LNCaP clone FGC (cell line): ENCODE data around the gene TRIOBP.

ENCODE experiments used
- DNase-seq: peaks from one replicate; pipeline ENCODE4 v3.0.0-alpha.2; 2011; ENCODE audit warnings: low read depth
- H3K4me3 ChIP-seq: 2 replicates; pipeline ENCODE4 v1.5.1; 2011; ENCODE audit warnings: mild to moderate bottlenecking, low read depth, low read length, control low read depth
- CTCF ChIP-seq: IDR thresholded peaks from 2 replicates; pipeline ENCODE4 v1.5.1; 2012; ENCODE audit warnings: mild to moderate bottlenecking; ENCODE audit not compliant: control insufficient read depth, insufficient read depth; ENCODE audit errors: extremely low read depth

The TRIOBP gene

DNA sequence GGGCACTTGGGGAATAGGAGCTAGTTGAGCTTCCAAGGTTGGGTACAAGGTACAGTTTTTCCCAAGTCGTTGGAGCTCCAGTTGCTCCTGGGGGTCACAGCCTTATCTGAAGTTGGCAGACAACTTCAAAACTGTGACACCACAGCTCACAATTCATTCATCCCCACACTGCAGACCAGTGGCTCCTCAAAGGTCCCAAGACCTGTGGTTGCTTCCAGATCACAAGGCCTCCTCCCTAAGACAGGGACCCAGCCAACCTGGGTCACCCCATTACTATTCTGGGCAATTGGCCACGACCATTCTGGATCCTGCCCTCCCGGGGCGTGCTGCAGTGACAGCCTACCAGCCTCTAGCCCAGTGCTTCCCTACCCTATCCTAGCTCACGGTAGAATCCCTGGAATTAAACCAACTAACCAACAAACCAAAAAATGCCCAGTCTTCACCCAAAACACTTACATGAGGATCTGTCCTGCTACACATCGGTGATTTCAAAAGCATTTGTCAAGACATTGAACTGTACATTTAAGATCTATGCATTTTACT is 39.2 kb upstream of the TRIOBP start:
- no peak for DNase-seq
- no peak for TF ChIP-seq CTCF
- peak overlapping the region; percentile 62 for H3K4me3 ChIP-seq

DNA sequence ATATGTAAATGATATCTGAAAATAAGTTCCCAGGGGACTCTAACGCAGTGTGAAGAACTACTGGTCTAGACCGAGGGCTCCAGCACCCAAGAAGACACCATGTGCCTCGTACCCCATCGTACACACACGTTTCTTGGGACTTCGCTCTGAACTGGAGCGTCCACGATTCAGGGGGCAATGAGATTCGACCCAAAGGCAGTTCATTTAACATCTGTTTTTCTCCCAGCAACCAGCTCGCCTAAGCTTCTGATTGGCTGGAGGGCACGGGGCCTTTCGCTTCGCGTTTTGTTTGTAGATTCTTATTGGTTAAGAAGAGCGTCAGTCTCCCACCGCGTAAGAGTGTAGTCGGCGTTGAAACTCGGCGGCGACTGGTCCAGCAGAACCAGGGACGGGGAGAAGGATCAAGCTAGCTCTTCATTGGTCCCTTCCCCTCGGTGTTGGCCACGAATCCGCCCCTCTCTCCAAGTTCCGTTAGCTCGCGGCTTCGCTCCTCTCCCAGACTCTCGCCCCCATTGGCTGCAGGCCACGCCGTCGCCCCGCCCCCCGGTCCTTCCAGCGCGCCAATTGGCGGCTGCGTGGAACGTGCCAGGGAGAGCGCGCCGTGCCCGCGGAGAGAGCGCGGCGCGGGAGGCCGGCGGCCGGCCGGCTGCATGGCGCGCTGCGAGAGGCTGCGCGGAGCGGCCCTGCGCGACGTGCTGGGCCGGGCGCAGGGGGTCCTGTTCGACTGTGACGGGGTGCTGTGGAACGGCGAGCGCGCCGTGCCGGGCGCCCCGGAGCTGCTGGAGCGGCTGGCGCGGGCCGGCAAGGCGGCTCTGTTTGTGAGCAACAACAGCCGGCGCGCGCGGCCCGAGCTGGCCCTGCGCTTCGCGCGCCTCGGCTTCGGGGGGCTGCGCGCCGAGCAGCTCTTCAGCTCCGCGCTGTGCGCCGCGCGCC is 38.4 kb upstream of the TRIOBP start, which contains the start of gene PDXP:
TSS of gene PDXP (plus strand) at position 591 of the 933 bp plus-strand sequence. CDS start at position 651, 60 bp downstream.
- no peak for TF ChIP-seq CTCF
- H3K4me3 ChIP-seq = peak within 1 kb of the TSS; percentile 79
- peak; percentile 100 for DNase-seq

DNA sequence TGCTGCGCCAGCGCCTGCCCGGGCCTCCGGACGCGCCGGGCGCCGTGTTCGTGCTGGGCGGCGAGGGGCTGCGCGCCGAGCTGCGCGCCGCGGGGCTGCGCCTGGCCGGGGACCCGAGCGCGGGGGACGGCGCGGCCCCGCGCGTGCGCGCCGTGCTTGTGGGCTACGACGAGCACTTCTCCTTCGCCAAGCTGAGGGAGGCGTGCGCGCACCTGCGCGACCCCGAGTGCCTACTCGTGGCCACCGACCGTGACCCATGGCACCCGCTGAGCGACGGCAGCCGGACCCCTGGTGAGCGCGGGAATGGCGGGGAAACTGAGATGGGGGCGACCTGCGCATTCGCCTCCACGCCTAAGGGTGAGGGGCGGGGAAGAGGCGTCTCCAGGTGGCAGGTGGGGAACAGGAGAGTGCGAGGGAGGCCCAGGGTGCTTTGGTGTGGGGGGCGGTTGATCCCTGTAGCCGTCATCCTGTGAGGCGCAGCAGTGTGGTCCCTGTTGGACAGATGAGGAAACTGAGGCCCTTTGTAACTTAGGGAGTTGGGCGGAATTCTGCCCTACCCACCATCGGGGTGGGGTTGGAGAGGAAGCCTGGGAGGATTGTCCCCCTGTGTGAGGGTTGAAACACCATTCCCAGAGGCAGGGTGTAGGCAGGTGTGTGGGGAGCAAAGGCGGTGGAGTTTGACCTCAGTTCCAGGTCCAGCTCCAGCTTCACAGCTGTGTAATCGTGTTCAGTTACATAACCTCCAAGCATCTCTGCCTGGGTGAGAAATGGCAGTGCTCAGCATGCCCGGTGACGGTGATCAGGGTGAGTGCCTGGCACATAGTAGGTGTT is 37.6 kb upstream of the TRIOBP start:
- DNase-seq = no peak

DNA sequence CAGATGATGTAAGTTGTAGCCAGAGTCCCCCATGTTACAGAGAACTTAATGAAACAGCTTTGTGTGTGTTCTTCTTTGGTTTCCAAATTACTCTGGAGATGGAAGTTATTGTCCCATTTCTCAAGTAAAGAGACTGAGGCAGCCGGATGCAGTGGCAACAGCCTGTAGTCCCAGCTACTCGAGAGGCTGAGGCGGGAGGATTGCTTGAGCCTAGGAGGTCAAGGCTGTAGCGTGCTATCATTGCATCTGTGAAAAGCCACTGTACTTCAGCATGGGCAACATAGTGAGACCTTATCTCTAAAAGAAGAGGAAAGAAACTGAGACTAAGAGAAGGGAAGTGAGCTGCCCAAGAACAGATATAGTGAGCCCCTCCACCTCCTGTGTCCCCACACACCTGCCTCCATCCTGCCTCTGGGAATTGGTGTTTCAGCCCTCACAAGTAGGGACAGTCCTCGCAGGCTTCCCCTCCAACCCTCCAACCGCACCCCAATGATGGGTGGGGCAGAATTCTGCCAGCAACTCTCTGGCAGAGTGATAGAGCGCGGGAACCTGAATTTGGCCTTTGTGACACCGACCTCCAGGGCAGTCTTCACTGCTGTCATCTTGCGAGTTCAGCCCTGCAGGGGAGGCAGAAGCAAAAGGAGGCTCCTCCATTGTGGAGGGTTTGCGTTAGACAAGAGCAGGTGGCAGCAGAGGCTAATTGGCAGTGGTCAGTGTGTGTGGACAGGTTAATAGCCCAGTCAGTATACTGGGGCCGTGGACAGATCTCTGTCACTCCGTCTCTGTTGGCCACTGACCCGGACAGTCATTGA is 36.7 kb upstream of the TRIOBP start:
- peak overlapping the region; percentile 79 for H3K4me3 ChIP-seq
- DNase-seq = no peak
- no peak for TF ChIP-seq CTCF

More for the DNA sequence above, 37.6 kb upstream of the TRIOBP start:
- no peak for TF ChIP-seq CTCF
- peak overlapping the region; percentile 79 for H3K4me3 ChIP-seq

GRCh38 chr22:37660709-37661045 is 36.2 kb upstream of the TRIOBP start:
- DNase-seq = no peak
- TF ChIP-seq CTCF = no peak
- H3K4me3 ChIP-seq = peak overlapping the region; percentile 79; the same call in 1 of the 2 replicates

- no peak overlapping the region for H3K4me3 ChIP-seq
- no peak for DNase-seq
- no peak for TF ChIP-seq CTCF
Measured at GRCh38 chr22:37661160-37661924, 35.5 kb upstream of the TRIOBP start.
